Endometrial microvascular endothelial cells (primary cell): ENCODE measurements around the gene MACC1. TPM values are rescaled to one million over a fixed set of nuclear protein-coding genes. Genes with fewer than 3 reads are reported as not detected.

Experiments used
- in situ Hi-C: cut with HindIII; loops from 2 replicates; pipeline ENCODE4 v1.10.0; 2017; ENCODE audit warnings: low sequenced_read_pairs, low pct_unique_long_range_greater_than_20kb; ENCODE audit errors: inconsistent ontology term
- total RNA-seq: library from RNA; depleted of rRNA; stranded (reverse); fragments of >200 nt; gene quantifications from one replicate; pipeline ENCODE4 v1.2.3, GENCODE V29; 2015; ENCODE audit errors: inconsistent ontology term

Gene MACC1
- total RNA-seq, 1 donor from 2014 or later = not detected

GRCh38 chr7:20214921-20215669 lies 2.1 kb downstream of the MACC1 start:
- in situ Hi-C loops = loop anchor here (25.0 kb wide), 1 partner anchor 97 kb away; no protein-coding TSS in a partner anchor

DNA sequence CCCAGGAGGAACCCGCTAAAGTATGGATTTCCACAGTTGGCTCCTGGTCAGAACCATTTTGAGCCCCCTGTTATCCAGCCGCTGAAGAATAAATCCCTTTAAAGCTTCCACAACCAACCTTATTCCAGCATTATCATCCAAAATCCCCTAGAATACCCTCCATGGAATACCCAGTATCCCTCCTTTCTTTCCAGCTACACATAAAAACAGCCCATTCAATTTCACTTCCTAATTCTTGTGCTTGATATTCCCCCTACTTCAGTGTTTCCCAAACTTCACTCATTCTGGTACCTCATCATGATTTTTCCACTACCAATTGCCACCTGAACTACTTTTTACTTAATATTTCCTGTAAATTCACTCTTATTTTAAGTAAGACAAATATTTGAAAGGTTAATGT lies 3.1 kb downstream of the MACC1 start:
- in situ Hi-C loops = loop anchor here (25.0 kb wide), 1 partner anchor 98 kb away; no protein-coding TSS in a partner anchor

GRCh38 chr7:20213378-20213777 lies 3.8 kb downstream of the MACC1 start:
- in situ Hi-C loops = loop anchor here (25.0 kb wide), 1 partner anchor 99 kb away; no protein-coding TSS in a partner anchor

DNA sequence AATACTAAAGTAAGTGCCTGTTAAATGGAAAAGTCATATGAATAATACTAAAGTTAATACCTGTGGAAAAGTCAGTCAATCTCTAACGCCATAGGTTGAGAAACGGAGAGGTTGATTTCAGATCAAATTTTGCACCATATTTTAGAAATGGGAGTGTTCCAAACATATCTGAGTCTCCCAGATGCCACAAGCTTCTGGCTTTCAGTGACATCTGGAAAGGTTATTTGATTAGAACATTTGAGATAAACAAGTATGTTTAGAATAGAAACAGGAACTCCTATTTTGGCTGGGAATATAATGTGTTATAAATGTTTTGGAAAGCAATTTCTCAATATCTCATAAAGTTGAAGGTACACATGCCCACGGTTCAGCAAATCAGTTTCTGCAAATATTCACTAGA lies 5.8 kb downstream of the MACC1 start:
- in situ Hi-C loops = loop anchor here (25.0 kb wide), 1 partner anchor 101 kb away; no protein-coding TSS in a partner anchor

- in situ Hi-C loops = loop anchor here (25.0 kb wide), 1 partner anchor 104 kb away; no protein-coding TSS in a partner anchor
Observed at GRCh38 chr7:20208651-20209307, 8.4 kb downstream of the MACC1 start.

DNA sequence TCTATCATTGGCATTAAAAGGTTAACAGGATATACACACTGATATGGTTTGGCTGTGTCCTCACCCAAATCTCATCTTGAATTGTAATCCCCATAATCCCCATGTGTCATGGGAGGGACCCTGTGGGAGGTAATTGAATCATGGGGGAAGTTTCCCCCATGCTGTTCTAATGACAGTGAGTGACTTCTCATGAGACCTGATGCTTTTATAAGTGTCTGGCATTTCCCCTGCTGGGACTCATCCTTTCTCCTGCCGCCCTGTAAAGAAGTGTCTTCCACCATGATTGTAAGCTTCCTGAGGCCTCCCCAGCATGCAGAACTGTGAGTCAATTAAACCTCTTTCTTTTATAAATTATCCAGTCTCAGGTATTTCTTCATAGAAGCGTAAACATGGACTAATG lies 9.4 kb downstream of the MACC1 start:
- in situ Hi-C loops = loop anchor here (25.0 kb wide), 1 partner anchor 104 kb away; no protein-coding TSS in a partner anchor

DNA sequence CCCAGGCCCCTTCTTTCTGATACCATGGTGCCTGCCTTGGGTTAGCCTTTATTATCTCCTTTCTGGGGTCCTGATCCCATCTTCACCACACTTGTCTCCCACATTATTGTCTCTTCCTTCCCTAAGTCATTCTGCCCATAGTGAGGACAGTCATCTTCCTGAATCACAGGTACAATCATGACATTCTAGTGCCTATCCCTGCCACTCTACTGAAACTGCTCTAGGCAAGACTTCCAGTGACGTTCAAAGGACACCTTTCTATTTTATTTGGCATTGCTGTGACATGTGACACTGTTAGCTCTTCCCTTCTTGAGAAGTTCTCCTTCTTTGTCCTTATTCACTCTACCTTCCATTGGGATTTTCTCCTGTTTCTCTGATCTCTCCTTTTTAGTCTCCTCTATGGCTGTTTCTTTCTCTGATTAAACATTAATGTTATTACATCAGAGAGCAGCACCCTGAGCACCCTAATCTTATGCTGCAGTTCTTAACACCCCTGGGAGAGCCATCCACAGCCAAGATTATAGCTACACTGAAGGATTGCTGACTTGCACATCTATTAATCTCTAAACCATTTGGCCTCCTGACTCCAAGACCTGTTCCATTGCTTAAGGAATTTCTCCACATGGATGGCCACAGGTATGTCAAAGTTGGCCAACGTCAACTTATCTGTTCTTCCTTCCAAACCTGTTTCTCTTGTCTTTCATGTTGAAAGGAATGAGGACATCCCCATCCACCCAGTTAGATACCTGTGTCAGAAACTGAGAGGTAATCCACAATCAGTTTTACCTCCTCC lies 10.9 kb downstream of the MACC1 start:
- in situ Hi-C loops = loop anchor here (25.0 kb wide), 1 partner anchor 106 kb away; no protein-coding TSS in a partner anchor

DNA sequence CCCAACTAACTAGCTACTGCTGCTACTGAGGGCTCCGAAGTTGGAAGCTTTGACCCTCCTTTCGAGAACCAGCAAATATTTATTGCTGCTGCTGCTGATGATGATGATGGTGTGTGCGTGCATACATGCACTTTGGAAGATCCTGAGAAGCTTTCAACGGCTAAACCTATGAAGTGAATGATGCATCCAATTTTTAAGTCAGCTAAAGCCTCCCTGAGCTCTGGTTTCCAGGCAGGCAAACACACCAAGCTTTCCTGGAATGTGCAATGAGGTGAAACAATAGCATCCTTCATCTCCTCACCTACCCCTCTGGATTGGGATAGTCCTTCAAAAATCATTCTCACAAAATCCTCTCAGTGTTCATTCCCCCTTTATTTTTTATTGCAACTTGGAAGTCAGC lies 13.9 kb downstream of the MACC1 start:
- in situ Hi-C loops = loop anchor here (25.0 kb wide), 1 partner anchor 109 kb away; no protein-coding TSS in a partner anchor

- in situ Hi-C loops = loop anchor here (25.0 kb wide), 1 partner anchor 111 kb away; no protein-coding TSS in a partner anchor
Observed at GRCh38 chr7:20201380-20201779, 15.8 kb downstream of the MACC1 start.

DNA sequence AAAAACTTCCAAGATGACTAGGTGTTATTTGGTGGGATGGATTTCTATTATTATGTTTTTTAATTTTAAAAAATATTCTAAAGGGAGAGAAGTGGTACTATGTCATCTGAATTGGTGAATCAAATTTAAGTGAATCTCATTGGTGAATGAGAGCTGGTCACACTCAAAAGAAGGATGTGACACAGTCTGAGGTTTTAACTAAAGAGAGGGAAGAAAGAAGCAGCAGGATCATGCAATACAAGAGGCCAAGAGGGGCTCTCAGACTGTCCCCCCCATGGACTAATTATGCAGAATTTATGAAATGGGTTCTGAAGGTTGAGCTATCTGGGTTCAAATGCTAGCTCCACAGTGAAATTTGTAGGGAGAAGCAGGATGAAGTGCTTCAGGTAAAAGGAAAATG lies 16.2 kb downstream of the MACC1 start:
- in situ Hi-C loops = loop anchor here (25.0 kb wide), 1 partner anchor 111 kb away; no protein-coding TSS in a partner anchor

DNA sequence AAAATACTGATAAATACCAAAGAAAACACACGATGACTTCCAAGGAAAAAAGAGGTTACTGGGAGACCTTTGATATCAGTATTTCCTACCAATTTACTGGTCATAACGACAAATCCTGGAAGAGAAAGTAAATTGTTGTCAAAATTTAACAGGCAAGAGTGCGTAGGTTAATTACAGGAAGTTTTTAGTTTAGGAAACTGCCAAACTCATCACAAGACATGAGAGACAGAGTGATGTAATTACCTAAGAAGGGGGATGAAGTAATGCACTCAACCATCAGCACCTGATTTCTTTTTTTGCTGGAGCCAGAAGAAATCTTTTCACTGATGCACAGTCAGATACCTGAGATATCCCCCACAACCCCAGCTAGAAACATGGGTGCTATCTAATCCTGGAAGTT lies 16.8 kb downstream of the MACC1 start:
- in situ Hi-C loops = loop anchor here (25.0 kb wide), 1 partner anchor 112 kb away; no protein-coding TSS in a partner anchor

GRCh38 chr7:20199015-20199737 lies 18.0 kb downstream of the MACC1 start:
- in situ Hi-C loops = no loop called here

- in situ Hi-C loops = no loop called here
Observed at GRCh38 chr7:20198260-20198659, 18.9 kb downstream of the MACC1 start.

- in situ Hi-C loops = no loop called here
Observed at GRCh38 chr7:20197837-20198236, 19.3 kb downstream of the MACC1 start.

- in situ Hi-C loops = no loop called here
Observed at GRCh38 chr7:20197125-20197748, 19.9 kb downstream of the MACC1 start.

DNA sequence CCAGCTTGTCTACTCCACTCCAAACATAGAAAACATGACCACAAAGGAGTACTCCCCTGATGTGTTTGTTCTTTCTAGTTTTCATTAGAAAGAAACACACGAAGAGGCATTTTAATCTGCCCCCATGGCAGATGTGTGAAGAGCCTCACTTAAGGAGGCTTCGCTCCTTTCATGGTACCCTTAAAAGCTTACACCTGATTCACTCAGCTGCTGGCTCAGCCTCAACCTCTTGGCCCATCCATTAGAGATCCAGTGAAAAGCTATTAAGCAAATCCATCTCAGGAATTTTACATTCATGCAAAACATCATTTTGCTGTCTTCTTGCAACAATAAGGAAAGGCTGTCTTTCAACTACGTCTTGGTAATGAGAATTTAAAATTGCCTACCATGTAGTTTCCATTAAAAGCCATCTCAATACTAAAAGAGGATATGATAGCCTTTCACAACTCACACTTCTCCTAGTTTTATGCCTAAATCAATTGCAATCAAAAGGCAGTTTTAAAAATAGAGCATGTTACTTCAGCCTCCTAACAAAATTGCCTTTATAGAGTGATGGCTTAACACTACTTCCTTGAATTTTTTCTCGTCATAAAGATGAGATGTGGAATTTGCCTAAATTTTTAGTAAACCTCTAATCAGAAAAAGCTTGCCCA lies 22.7 kb downstream of the MACC1 start:
- in situ Hi-C loops = no loop called here

GRCh38 chr7:20193873-20194272 lies 23.3 kb downstream of the MACC1 start:
- in situ Hi-C loops = no loop called here
